ENCODE results near the gene GUCY2D.
"Not testable (repeated sequence)": the region's sequence is repeated elsewhere in the genome, so short reads cannot be mapped to it uniquely, and the experiment has no call there.

GUCY2D gene

DNA sequence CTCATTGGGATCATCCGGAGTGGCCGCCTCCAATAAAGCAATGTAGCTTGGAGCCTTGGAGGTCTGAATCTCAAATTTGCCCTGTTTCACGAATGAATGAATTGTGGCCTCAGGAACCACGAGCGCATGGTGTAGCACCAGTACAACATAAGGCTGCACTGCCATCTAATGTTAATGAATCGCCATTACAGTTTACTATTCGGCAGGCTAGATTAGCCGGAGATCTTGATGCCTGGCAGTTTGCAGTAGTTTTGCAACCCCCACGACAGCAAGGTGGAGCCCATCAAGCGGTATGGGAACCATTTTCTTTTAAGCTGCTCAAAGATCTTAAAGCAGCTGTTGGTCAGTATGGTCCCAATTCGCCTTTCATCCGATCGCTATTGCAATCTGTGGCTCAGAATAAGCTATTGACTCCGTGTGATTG, 55.3 kb downstream of the GUCY2D start:
- H3K36me3 ChIP-seq (ENCODE audit: control insufficient read depth, insufficient read depth, low read length) = no peaks in the 10 kb centered on the region
- DNase-seq (ENCODE audit: extremely low read depth, insufficient read length) = no peak
- H3K4me3 ChIP-seq (replicated peaks; ENCODE audit: low read depth, low read length) = no peak overlapping the region
- H3K27me3 ChIP-seq (replicated peaks; ENCODE audit: control insufficient read depth, insufficient read depth, low read length) = no peaks in the 10 kb centered on the region
- TF ChIP-seq, protein P1, sequence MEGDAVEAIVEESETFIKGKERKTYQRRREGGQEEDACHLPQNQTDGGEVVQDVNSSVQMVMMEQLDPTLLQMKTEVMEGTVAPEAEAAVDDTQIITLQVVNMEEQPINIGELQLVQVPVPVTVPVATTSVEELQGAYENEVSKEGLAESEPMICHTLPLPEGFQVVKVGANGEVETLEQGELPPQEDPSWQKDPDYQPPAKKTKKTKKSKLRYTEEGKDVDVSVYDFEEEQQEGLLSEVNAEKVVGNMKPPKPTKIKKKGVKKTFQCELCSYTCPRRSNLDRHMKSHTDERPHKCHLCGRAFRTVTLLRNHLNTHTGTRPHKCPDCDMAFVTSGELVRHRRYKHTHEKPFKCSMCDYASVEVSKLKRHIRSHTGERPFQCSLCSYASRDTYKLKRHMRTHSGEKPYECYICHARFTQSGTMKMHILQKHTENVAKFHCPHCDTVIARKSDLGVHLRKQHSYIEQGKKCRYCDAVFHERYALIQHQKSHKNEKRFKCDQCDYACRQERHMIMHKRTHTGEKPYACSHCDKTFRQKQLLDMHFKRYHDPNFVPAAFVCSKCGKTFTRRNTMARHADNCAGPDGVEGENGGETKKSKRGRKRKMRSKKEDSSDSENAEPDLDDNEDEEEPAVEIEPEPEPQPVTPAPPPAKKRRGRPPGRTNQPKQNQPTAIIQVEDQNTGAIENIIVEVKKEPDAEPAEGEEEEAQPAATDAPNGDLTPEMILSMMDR (IDR thresholded peaks at IDR 0.05; ENCODE audit: insufficient read depth, low read length, poor library complexity, severe bottlenecking) = peak; percentile 61

DNA sequence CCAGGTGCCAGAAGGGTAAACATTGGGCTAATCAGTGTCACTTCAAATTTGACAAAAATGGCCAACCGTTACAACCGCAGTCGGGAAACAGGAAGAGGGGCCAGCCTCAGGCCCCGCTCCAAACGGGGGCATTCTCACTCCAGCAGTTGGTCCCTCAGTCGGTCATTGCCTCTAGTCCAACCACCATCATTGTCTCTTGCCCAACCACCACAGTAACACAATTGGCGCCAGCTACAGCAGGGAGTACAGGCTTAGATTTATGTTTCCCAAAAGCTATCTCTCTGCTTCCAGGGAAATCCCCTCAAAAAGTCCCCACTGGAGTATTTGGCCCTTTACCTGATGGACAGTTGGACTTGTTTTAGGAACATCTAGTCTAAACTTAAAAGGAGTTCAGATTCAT, 56.7 kb downstream of the GUCY2D start:
- H3K4me3 ChIP-seq (replicated peaks; ENCODE audit: low read depth, low read length) = no peak overlapping the region
- H3K36me3 ChIP-seq (ENCODE audit: control insufficient read depth, insufficient read depth, low read length) = no peaks in the 10 kb centered on the region
- DNase-seq (ENCODE audit: extremely low read depth, insufficient read length) = no peak
- H3K27me3 ChIP-seq (replicated peaks; ENCODE audit: control insufficient read depth, insufficient read depth, low read length) = no peaks in the 10 kb centered on the region
- TF ChIP-seq, protein P1 (IDR thresholded peaks at IDR 0.05; ENCODE audit: insufficient read depth, low read length, poor library complexity, severe bottlenecking) = no peak

DNA sequence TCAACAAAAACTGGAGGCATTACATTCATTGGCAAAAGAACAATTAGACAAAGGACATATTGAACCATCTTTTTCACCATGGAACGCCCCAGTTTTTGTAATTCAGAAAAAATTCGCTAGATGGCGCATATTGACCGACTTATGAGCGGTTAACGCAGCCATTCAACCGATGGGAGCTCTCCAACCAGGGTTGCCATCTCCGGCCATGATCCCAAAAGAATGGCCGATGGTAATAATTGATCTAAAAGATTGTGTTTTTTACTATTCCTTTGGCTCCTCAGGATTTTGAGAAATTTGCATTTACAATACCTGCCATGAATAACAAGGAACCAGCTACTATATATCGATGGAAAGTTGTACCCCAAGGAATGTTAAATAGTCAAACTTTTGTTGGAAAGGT, 57.9 kb downstream of the GUCY2D start:
- Histone ChIP-seq H3K4me3 (replicated peaks; ENCODE audit: low read depth, low read length) (no peak overlapping the region), H3K36me3 (ENCODE audit: control insufficient read depth, insufficient read depth, low read length) (no peaks in the 10 kb centered on the region), H3K27me3 (replicated peaks; ENCODE audit: control insufficient read depth, insufficient read depth, low read length) (0 out of 2 replicates have a peak, but pooled peaks cover 1% of the 10 kb centered on the region)
- TF ChIP-seq, protein P1 (IDR thresholded peaks at IDR 0.05; ENCODE audit: insufficient read depth, low read length, poor library complexity, severe bottlenecking) = peak; percentile 66
- DNase-seq (ENCODE audit: extremely low read depth, insufficient read length) = no peak

DNA sequence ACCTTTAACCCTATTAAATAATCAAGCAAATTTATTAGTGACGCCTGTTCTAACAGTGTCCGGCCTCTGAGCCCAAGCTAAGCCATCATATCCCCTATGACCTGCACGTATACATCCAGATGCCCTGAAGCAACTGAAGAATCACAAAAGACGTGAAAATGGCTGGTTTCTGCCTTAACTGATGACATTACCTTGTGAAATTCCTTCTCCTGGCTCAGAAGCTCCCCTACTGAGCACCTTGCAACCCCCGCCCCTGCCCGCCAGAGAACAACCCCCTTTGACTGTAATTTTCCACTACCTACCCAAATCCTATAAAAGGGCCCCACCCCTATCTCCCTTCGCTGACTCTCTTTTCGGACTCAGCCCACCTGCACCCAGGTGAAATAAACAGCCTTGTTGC, 59.4 kb downstream of the GUCY2D start:
- H3K4me3 ChIP-seq (replicated peaks; ENCODE audit: low read depth, low read length); H3K36me3 ChIP-seq (ENCODE audit: control insufficient read depth, insufficient read depth, low read length); DNase-seq (ENCODE audit: extremely low read depth, insufficient read length); H3K27me3 ChIP-seq (replicated peaks; ENCODE audit: control insufficient read depth, insufficient read depth, low read length): not testable (repeated sequence)

DNA sequence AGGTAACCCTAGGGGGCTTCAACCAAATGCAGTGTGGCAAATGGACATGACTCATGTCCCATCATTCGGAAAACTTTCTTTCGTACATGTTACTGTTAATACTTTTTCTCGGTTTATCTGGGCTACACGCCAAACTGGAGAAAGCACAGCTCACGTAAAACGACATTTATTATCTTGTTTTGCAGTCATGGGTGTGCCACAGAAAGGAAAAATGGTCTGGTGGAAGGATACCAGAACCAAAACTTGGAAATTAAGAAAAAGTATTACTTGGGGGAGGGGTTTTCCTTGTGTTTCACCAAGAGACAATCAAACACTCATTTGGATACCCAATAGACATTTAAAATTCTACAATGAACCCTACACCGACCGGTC, 60.0 kb downstream of the GUCY2D start:
- H3K4me3 ChIP-seq (replicated peaks; ENCODE audit: low read depth, low read length) = no peak overlapping the region
- no peak for DNase-seq (ENCODE audit: extremely low read depth, insufficient read length)
- no peaks in the 10 kb centered on the region for H3K36me3 ChIP-seq (ENCODE audit: control insufficient read depth, insufficient read depth, low read length)
- H3K27me3 ChIP-seq (replicated peaks; ENCODE audit: control insufficient read depth, insufficient read depth, low read length) = 0 out of 2 replicates have a peak, but pooled peaks cover 2% of the 10 kb centered on the region
- TF ChIP-seq, protein P1 (IDR thresholded peaks at IDR 0.05; ENCODE audit: insufficient read depth, low read length, poor library complexity, severe bottlenecking) = no peak

DNA sequence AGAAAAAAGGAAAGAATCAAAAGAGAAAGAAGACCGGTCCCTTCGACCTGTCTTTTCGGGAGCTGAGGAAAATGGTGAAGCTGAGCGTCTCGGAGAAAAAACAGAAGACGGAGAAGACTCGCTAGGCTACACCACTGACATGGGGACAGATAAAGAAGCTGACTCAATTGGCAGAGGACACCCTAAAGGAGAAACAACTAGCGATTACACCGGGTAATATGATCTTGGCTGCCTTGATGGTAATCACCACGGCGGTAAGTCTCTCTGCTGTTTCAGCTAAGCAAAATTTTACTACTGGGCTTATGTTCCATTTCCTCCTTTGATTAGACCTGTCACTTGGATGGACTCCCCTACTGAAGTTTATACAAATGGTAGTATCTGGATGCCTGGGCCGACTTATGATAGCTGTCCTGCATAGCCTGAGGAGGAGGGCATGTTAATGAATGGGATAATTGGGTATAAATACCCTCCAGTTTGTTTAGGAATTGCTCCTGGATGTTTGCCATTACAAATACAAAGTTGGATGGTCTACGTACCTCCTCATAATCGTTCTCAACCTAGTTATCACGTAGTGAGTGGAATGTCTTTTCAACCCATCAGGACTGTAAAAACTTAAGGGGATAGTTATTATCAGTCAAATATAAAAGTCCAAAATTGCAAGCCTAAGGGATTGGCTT, 60.5 kb downstream of the GUCY2D start:
- H3K27me3 ChIP-seq (replicated peaks; ENCODE audit: control insufficient read depth, insufficient read depth, low read length) = 0 out of 2 replicates have a peak, but pooled peaks cover 2% of the 10 kb centered on the region
- H3K4me3 ChIP-seq (replicated peaks; ENCODE audit: low read depth, low read length) = no peak overlapping the region
- no peaks in the 10 kb centered on the region for H3K36me3 ChIP-seq (ENCODE audit: control insufficient read depth, insufficient read depth, low read length)
- DNase-seq (ENCODE audit: extremely low read depth, insufficient read length) = no peak
- TF ChIP-seq, protein P1 (IDR thresholded peaks at IDR 0.05; ENCODE audit: insufficient read depth, low read length, poor library complexity, severe bottlenecking) = no peak
